ENCODE data around the gene PLAA.

PLAA gene

GRCh38 chr9:26946753-26947727 is at the start of gene PLAA:
Gene PLAA, minus strand, starts transcription at chr9:26947242. Its CDS starts 197 bp downstream, at chr9:26947045.
- DNase-seq, result peak; percentile 84 to 85

- DNase-seq, result no peak
Measured at GRCh38 chr9:26995810-26996209, 48.8 kb upstream of the PLAA start.

GRCh38 chr9:26983340-26983739 is 36.3 kb upstream of the PLAA start:
- DNase-seq, result no peak

GRCh38 chr9:26975728-26976707 is 29.0 kb upstream of the PLAA start:
- no peak for DNase-seq

GRCh38 chr9:26974927-26975326 is 27.9 kb upstream of the PLAA start:
- DNase-seq, result no peak

- no peak for DNase-seq
Measured at GRCh38 chr9:26973989-26974388, 26.9 kb upstream of the PLAA start.

GRCh38 chr9:26971721-26972120 is 24.7 kb upstream of the PLAA start:
- no peak for DNase-seq

GRCh38 chr9:26956860-26957233 is 9.8 kb upstream of the PLAA start:
- no peak for DNase-seq

- DNase-seq, result peak; percentile 92 to 93
Measured at GRCh38 chr9:26955921-26956859, 9.1 kb upstream of the PLAA start, which contains the start of gene IFT74. Gene IFT74, plus strand, starts transcription at chr9:26956412. Its CDS starts 5,556 bp downstream, at chr9:26961968.

- DNase-seq, result no peak
Measured at GRCh38 chr9:26955222-26955903, 8.3 kb upstream of the PLAA start.

GRCh38 chr9:26954050-26954508 is 7.0 kb upstream of the PLAA start:
- no peak for DNase-seq

GRCh38 chr9:26951794-26952193 is 4.8 kb upstream of the PLAA start:
- no peak for DNase-seq

GRCh38 chr9:26950521-26950920 is 3.5 kb upstream of the PLAA start:
- DNase-seq, result no peak

GRCh38 chr9:26949637-26950069 is 2.6 kb upstream of the PLAA start:
- no peak for DNase-seq

- peak; percentile 43 to 60 for DNase-seq
Measured at GRCh38 chr9:26947736-26948135, 694 bp upstream of the PLAA start.

- no peak for DNase-seq
Measured at GRCh38 chr9:26945591-26945990, 1.5 kb downstream of the PLAA start.

GRCh38 chr9:26940779-26941178 is 6.3 kb downstream of the PLAA start:
- DNase-seq, result no peak

GRCh38 chr9:26939955-26940711 is 6.9 kb downstream of the PLAA start:
- DNase-seq, result no peak

- no peak for DNase-seq
Measured at GRCh38 chr9:26937816-26938371, 9.1 kb downstream of the PLAA start.

GRCh38 chr9:26935847-26936246 is 11.2 kb downstream of the PLAA start:
- no peak for DNase-seq
